IMR-90 (cell line): ENCODE measurements around the gene CLIC3.

Experiments
- BHLHE40 ChIP-seq: fragments of 150-350 bp; IDR thresholded peaks from 2 replicates; pipeline ENCODE4 v1.6.1; 2016; ENCODE audit warnings: mild to moderate bottlenecking, low read depth, low read length
- CTCF ChIP-seq: conservative IDR thresholded peaks from 2 replicates; pipeline ENCODE4 v1.5.1; 2012; ENCODE audit warnings: mild to moderate bottlenecking, low read depth, low read length, improper control_type of control experiment
- FOS ChIP-seq: fragments of 150-350 bp; IDR thresholded peaks from 2 replicates; pipeline ENCODE4 v1.6.1; 2016; ENCODE audit warnings: low read depth, low read length
- MAFK ChIP-seq: IDR thresholded peaks from 2 replicates; pipeline ENCODE4 v1.6.1; 2012; ENCODE audit warnings: low read depth, low read length, improper control_type of control experiment
- MXI1 ChIP-seq: IDR thresholded peaks from 2 replicates; pipeline ENCODE4 v1.6.1; 2012; ENCODE audit warnings: low read depth, mild to moderate bottlenecking, low read length, moderate library complexity, borderline replicate concordance
- POLR2A ChIP-seq: IDR thresholded peaks from 2 replicates; pipeline ENCODE4 v1.6.1; 2012; ENCODE audit warnings: mild to moderate bottlenecking, low read depth, low read length
- RAD21 ChIP-seq: IDR thresholded peaks from 2 replicates; pipeline ENCODE4 v1.6.1; 2012; ENCODE audit warnings: low read length, improper control_type of control experiment
- RCOR1 ChIP-seq: IDR thresholded peaks from 2 replicates; pipeline ENCODE4 v1.6.1; 2012; ENCODE audit warnings: mild to moderate bottlenecking, low read length, improper control_type of control experiment; ENCODE audit not compliant: insufficient replicate concordance
- RFX5 ChIP-seq: IDR thresholded peaks from 2 replicates; pipeline ENCODE4 v1.8.0; 2012; ENCODE audit warnings: low read depth, mild to moderate bottlenecking, low read length, moderate library complexity

DNA sequence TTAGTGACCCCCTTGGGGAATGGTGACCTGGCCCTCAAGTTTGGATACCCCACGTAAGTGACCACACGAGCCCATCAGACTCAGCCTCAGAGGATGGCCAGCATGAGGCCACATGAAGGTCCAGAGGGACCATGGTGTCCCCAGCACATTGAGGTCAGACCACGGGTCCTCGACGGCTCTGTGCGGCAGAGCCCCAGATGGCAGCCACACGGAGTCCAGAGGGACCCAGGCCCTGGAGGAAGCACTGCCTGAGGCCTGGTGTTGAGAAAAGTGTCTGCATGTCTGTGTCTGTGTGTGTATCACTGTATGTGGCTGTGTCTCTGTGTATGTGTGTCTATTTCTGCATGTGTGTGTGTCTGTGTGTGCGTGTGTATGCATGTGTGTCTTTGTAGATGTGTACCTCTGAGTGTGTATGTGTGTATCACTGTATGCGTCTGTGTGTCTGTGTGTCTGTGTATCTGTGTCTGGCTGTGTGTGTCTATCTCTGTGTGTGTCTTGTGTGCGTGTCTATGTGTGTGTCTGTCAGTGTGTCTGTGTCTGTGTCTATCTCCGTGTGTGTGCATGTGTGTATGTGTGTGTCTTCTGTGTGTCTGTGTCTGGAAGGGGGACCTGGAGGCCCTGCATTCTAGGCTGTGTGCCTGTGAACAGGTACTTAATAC, 12.6 kb downstream of the CLIC3 start:
- TF ChIP-seq CTCF (no peak), POLR2A (no peak), RAD21 (no peak), FOS (no peak), RFX5 (no peak), MAFK (no peak), MXI1 (no peak), RCOR1 (no peak), BHLHE40 (no peak)
